Natural killer cell (primary cell): Measurements from ENCODE around the gene EZR. TPM values are rescaled to one million over a fixed set of nuclear protein-coding genes. Genes with fewer than 3 reads are reported as not detected.

Source experiments
- ATAC-seq, 3 donors: fragments of 150-1000 bp in 2 of 3; fragments of 200-7000 bp in 1 of 3; cut with Tn5 transposase; 1 replicate in 1 of 3; 2 replicates in 2 of 3; pipeline ENCODE4 v1.10.0; 2021; ENCODE audit warnings: mild to moderate bottlenecking in 2 of 3, moderate library complexity in 2 of 3
- DNase-seq, 2 donors: peaks; one replicate each; pipeline versions ENCODE4 v3.0.0 to v3.0.0-alpha.2; 2013 to 2021; ENCODE audit warnings: mixed read lengths in 1 of 2
- H3K27ac ChIP-seq: one replicate; pipeline ENCODE4 v1.5.1; 2013; ENCODE audit warnings: mild to moderate bottlenecking, low read length
- H3K27me3 ChIP-seq: one replicate; pipeline ENCODE4 v1.6.1; 2013; ENCODE audit warnings: low read length; ENCODE audit not compliant: control insufficient read depth, insufficient read depth
- H3K36me3 ChIP-seq: one replicate; pipeline ENCODE4 v1.6.1; 2013; ENCODE audit warnings: low read length; ENCODE audit not compliant: control insufficient read depth, insufficient read depth
- H3K4me1 ChIP-seq: one replicate; pipeline ENCODE4 v1.6.1; 2013; ENCODE audit warnings: low read length; ENCODE audit not compliant: control insufficient read depth, insufficient read depth
- H3K4me3 ChIP-seq: one replicate; pipeline ENCODE4 v1.5.1; 2013; ENCODE audit warnings: low read length
- H3K9me3 ChIP-seq: one replicate; pipeline ENCODE4 v1.6.1; 2013; ENCODE audit warnings: low read length; ENCODE audit not compliant: control insufficient read depth, insufficient read depth
- H3K27ac Mint-ChIP-seq, 2 donors: one replicate each; pipeline ENCODE4 v1.8.0; 2022; ENCODE audit warnings: mild to moderate bottlenecking in 2 of 2, mixed read lengths in 2 of 2, moderate library complexity in 1 of 2
- H3K27me3 Mint-ChIP-seq, 2 donors: one replicate each; pipeline ENCODE4 v1.8.0; 2022; ENCODE audit warnings: low read depth in 2 of 2, mixed read lengths in 2 of 2
- H3K36me3 Mint-ChIP-seq: one replicate; pipeline ENCODE4 v1.8.0; 2022; ENCODE audit warnings: mixed read lengths
- H3K4me1 Mint-ChIP-seq, 2 donors: one replicate each; pipeline ENCODE4 v1.8.0; 2022; ENCODE audit warnings: mixed read lengths in 2 of 2
- H3K4me3 Mint-ChIP-seq: one replicate; pipeline ENCODE4 v1.8.0; 2022; ENCODE audit warnings: mild to moderate bottlenecking, moderate library complexity, mixed read lengths
- H3K9me3 Mint-ChIP-seq, 2 donors: one replicate each; pipeline ENCODE4 v1.8.0; 2022; ENCODE audit warnings: mixed read lengths in 2 of 2
- CTCF ChIP-seq: fragments of 200-600 bp; IDR thresholded peaks from one replicate; pipeline ENCODE4 v1.8.0; 2022; ENCODE audit warnings: antibody characterized with exemption
- WGBS: methylation state at CpG from one replicate; pipeline ENCODE4 v1.1.7; 2013; ENCODE audit warnings: missing lambda C conversion rate; ENCODE audit not compliant: insufficient coverage; 5-methylcytosine and 5-hydroxymethylcytosine counted together
- intact Hi-C: fragments of 100-400 bp; cut with micrococcal nuclease; formaldehyde crosslinking; loops from one replicate; pipeline ENCODE4 v1.14.2; 2022
- total RNA-seq, 4 donors: library from RNA; stranded (reverse); fragments of 120-200 nt in 1 of 4; gene quantifications; one replicate each; pipeline versions ENCODE4 v1.2.3 to v1.2.4, GENCODE V29; 2013 to 2022

Gene EZR
- total RNA-seq, 3 donors from 2014 or later (not counting 1 experiment from before 2014, with no cell fraction given) = 119 to 157 (median 133) TPM

- no peaks in the 10 kb centered on the region for H3K27me3 ChIP-seq
- ATAC-seq = no peak
- Mint-ChIP-seq H3K9me3 (no peaks in the 10 kb centered on the region), H3K36me3 (peaks cover 28% of the 10 kb centered on the region), H3K4me3 (no peak overlapping the region), H3K27ac (peak overlapping the region; percentile 84 to 87), H3K4me1 (peaks cover 33 to 49% of the 10 kb centered on the region in 2 donors), H3K27me3 (no peaks in the 10 kb centered on the region)
- intact Hi-C loops = no loop called here
- no peak for TF ChIP-seq CTCF
- peaks cover 92% of the 10 kb centered on the region for H3K36me3 ChIP-seq
- peak overlapping the region; percentile 37 for H3K27ac ChIP-seq
- no peak overlapping the region for H3K4me3 ChIP-seq
- no peak for DNase-seq
- no peaks in the 10 kb centered on the region for H3K9me3 ChIP-seq
- WGBS = 93% methylated on average over 11 of the region's 11 CpGs
- H3K4me1 ChIP-seq = peaks cover 29% of the 10 kb centered on the region
These were observed 47.0 kb downstream of the EZR start for GRCh38 chr6:158772172-158772571.

DNA sequence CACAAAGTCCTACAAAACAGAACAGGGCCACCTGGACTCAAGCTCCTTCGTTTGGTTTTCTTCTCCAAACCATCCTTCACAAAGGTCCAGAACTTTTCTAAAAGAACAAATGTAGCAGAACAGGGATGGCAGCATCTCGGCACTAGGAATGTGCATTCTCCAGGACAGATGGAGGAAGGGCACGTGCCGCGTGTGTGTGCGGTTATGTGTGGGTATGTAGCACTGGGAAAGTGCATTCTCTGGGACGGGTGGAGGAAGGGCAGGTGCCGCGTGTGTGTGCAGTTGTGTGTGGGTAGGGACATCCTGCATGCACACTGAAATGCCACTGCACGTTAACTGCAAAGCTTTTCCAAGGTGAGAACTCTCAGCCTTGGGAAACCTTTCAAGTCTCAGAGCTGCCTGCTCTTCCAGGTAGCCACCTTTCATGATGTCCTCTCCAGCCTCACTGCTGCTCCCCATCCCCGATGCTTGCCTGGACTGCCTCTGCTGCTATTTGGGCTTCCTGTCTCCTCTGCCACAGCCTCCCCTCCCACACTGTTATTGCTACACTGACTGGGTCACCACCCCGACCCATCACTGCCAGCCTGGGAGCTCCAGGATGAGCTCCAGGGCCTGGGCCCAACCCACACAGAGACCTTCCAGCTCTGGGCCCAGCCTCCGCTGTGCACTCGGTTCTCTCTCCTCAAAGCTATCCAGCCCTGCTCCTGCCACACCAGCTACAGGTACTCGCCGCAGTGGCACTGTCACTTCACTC is 47.6 kb downstream of the EZR start:
- ATAC-seq = no peak
- DNase-seq = no peak
- intact Hi-C loops = no loop called here

DNA sequence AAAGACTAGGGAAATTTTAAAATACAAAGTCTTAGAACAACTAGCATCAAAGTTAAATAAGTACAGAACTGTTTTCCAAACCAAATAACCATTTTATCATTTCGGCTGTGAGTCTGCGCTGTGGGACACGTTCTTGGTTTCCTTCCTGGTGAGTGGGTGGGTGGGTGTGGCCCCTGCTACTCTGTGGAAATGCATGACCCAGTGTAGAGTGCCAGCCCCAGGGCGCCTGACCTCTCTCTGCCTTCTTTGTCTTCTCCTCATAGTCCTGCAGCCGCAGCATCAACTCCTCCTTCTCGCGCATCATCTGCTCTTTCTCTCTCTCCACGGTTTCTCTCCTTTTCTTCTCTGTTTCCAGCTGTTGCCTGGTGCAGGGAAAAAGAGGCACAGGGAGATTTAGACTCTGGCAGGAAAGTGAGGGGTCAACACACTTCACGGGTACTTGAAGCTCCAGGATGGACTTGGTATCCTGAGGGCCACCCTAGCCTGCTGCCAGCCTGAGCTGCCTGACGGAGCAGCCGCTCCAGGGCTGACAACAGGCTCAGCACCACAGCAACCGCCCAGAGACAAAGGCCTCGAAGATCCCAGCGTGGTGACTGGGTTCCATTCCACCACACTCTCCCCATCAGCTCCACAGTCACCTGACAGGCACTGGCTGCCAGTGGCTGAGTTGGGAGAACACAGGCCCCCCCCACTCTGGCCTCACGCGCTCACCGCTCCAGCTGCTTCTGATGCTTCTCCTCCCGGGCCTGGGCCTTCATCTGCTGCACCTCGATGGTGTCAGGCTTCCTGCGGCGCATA is 48.4 kb downstream of the EZR start:
- 94% methylated on average over 18 of the region's 21 CpGs for WGBS
- no peak for TF ChIP-seq CTCF
- H3K36me3 ChIP-seq = peaks cover 90% of the 10 kb centered on the region
- H3K27me3 ChIP-seq = no peaks in the 10 kb centered on the region
- Mint-ChIP-seq H3K27ac (peak overlapping the region; percentile 84 to 87), H3K4me1 (peaks cover 32 to 45% of the 10 kb centered on the region in 2 donors), H3K36me3 (peaks cover 29% of the 10 kb centered on the region), H3K4me3 (no peak overlapping the region), H3K27me3 (no peaks in the 10 kb centered on the region), H3K9me3 (no peaks in the 10 kb centered on the region)
- H3K4me1 ChIP-seq = peaks cover 29% of the 10 kb centered on the region
- H3K27ac ChIP-seq = no peak overlapping the region
- no peak overlapping the region for H3K4me3 ChIP-seq
- DNase-seq (peak in 1 of 2 donors; percentile 24), ATAC-seq (no peak)
- intact Hi-C loops = no loop called here
- H3K9me3 ChIP-seq = no peaks in the 10 kb centered on the region

More for the DNA sequence above, 47.6 kb downstream of the EZR start:
- no peak for TF ChIP-seq CTCF
- Histone ChIP-seq H3K36me3 (peaks cover 92% of the 10 kb centered on the region), H3K27me3 (no peaks in the 10 kb centered on the region), H3K27ac (no peak overlapping the region), H3K9me3 (no peaks in the 10 kb centered on the region), H3K4me3 (no peak overlapping the region), H3K4me1 (peaks cover 29% of the 10 kb centered on the region)
- 86% methylated on average over 16 of the region's 16 CpGs for WGBS
- Mint-ChIP-seq H3K4me3 (no peak overlapping the region), H3K36me3 (peaks cover 29% of the 10 kb centered on the region), H3K9me3 (no peaks in the 10 kb centered on the region), H3K4me1 (peaks cover 32 to 45% of the 10 kb centered on the region in 2 donors), H3K27ac (peak overlapping the region; percentile 84 to 87), H3K27me3 (no peaks in the 10 kb centered on the region)
